Suprapubic skin (tissue), 4 donors: Measurements from ENCODE around the gene DMXL2. TPM values are rescaled to one million over a fixed set of nuclear protein-coding genes. Genes with fewer than 3 reads are reported as not detected.

ENCODE experiments used
- DNase-seq, 2 donors: peaks; one replicate each; pipeline ENCODE4 v3.0.0-alpha.2; 2019; ENCODE audit warnings: low spot score in 2 of 2
- H3K27ac ChIP-seq: fragments of 200-600 bp; sonication (generic); one replicate; pipeline ENCODE4 v1.5.1; 2019
- H3K27me3 ChIP-seq: fragments of 200-600 bp; sonication (generic); one replicate; pipeline ENCODE4 v1.5.1; 2019
- H3K36me3 ChIP-seq: fragments of 200-600 bp; sonication (generic); one replicate; pipeline ENCODE4 v1.5.1; 2019
- H3K4me1 ChIP-seq: fragments of 200-600 bp; sonication (generic); one replicate; pipeline ENCODE4 v1.5.1; 2019
- H3K4me3 ChIP-seq: fragments of 200-600 bp; sonication (generic); one replicate; pipeline ENCODE4 v1.5.1; 2019; ENCODE audit warnings: mild to moderate bottlenecking
- H3K9me3 ChIP-seq: fragments of 200-600 bp; sonication (generic); one replicate; pipeline ENCODE4 v1.5.1; 2019
- CTCF ChIP-seq, 2 donors: fragments of 200-600 bp in 1 of 2; fragments of 450-650 bp in 1 of 2; sonication (generic) in 1 of 2; IDR thresholded peaks; one replicate each; pipeline ENCODE4 v1.5.1; 2016 to 2019; ENCODE audit warnings: antibody characterized with exemption in 2 of 2, mild to moderate bottlenecking in 1 of 2, moderate library complexity in 1 of 2
- EP300 ChIP-seq: sonication (generic); formaldehyde crosslinking; IDR thresholded peaks from one replicate; pipeline ENCODE4 v1.6.1; 2017; ENCODE audit warnings: antibody characterized with exemption
- POLR2A ChIP-seq, 2 donors: fragments of 450-650 bp; IDR thresholded peaks; one replicate each; pipeline ENCODE4 v1.6.1; 2017; ENCODE audit warnings: antibody characterized with exemption in 2 of 2, mild to moderate bottlenecking in 2 of 2, moderate library complexity in 2 of 2
- POLR2AphosphoS5 ChIP-seq, 3 donors: sonication (generic); formaldehyde crosslinking; IDR thresholded peaks; one replicate each; pipeline ENCODE4 v1.6.1; 2017; ENCODE audit warnings: antibody characterized with exemption in 3 of 3
- WGBS: methylation state at CpG from one replicate; pipeline ENCODE4 v1.1.5; 2018; 5-methylcytosine and 5-hydroxymethylcytosine counted together
- total RNA-seq, 4 donors: library from RNA; depleted of rRNA; stranded (reverse); fragments of >200 nt; gene quantifications; one replicate each; pipeline ENCODE4 v1.1.0, GENCODE V29; 2016

DMXL2 gene
- total RNA-seq, 4 donors from 2014 or later = 4.1 to 32.9 (median 8.3) TPM

GRCh38 chr15:51491941-51492340 is 130.6 kb downstream of the DMXL2 start:
- TF ChIP-seq EP300 (no peak), POLR2AphosphoS5 (IDR thresholded peaks at IDR 0.05) (no peak), CTCF (IDR thresholded peaks at IDR 0.05) (no peak), POLR2A (IDR thresholded peaks at IDR 0.05) (no peak)
- DNase-seq = no peak
- Histone ChIP-seq H3K36me3 (peaks cover 22% of the 10 kb centered on the region), H3K27ac (no peak overlapping the region), H3K9me3 (no peaks in the 10 kb centered on the region), H3K4me3 (no peak overlapping the region), H3K4me1 (no peaks in the 10 kb centered on the region), H3K27me3 (no peaks in the 10 kb centered on the region)
- 90% methylated on average over 5 of the region's 5 CpGs for WGBS

GRCh38 chr15:51484781-51485180 is 137.8 kb downstream of the DMXL2 start:
- Histone ChIP-seq H3K27me3 (no peaks in the 10 kb centered on the region), H3K27ac (no peak overlapping the region), H3K4me3 (no peak overlapping the region), H3K9me3 (peaks cover 6% of the 10 kb centered on the region), H3K4me1 (no peaks in the 10 kb centered on the region), H3K36me3 (peaks cover 36% of the 10 kb centered on the region)
- no peak for TF ChIP-seq POLR2A (IDR thresholded peaks at IDR 0.05)
- TF ChIP-seq CTCF (IDR thresholded peaks at IDR 0.05) = no peak
- TF ChIP-seq POLR2AphosphoS5 (IDR thresholded peaks at IDR 0.05) = no peak
- TF ChIP-seq EP300 = no peak
- WGBS = 88% methylated on average over 1 of the region's 1 CpG
- DNase-seq = no peak

GRCh38 chr15:51483985-51484384 is 138.6 kb downstream of the DMXL2 start:
- DNase-seq = no peak
- H3K36me3 ChIP-seq = peaks cover 34% of the 10 kb centered on the region
- WGBS = 100% methylated on average over 1 of the region's 3 CpGs
- H3K4me3 ChIP-seq = no peak overlapping the region
- H3K4me1 ChIP-seq = no peaks in the 10 kb centered on the region
- no peak overlapping the region for H3K27ac ChIP-seq
- H3K9me3 ChIP-seq = peaks cover 6% of the 10 kb centered on the region
- no peaks in the 10 kb centered on the region for H3K27me3 ChIP-seq
- TF ChIP-seq EP300 (no peak), POLR2AphosphoS5 (IDR thresholded peaks at IDR 0.05) (no peak), CTCF (IDR thresholded peaks at IDR 0.05) (no peak), POLR2A (IDR thresholded peaks at IDR 0.05) (no peak)

- no peaks in the 10 kb centered on the region for H3K4me1 ChIP-seq
- TF ChIP-seq CTCF (IDR thresholded peaks at IDR 0.05) (no peak), EP300 (no peak), POLR2AphosphoS5 (IDR thresholded peaks at IDR 0.05) (no peak), POLR2A (IDR thresholded peaks at IDR 0.05) (no peak)
- H3K27ac ChIP-seq = no peak overlapping the region
- H3K27me3 ChIP-seq = no peaks in the 10 kb centered on the region
- H3K36me3 ChIP-seq = peaks cover 29% of the 10 kb centered on the region
- 94% methylated on average over 3 of the region's 8 CpGs for WGBS
- H3K9me3 ChIP-seq = peaks cover 6% of the 10 kb centered on the region
- H3K4me3 ChIP-seq = no peak overlapping the region
- DNase-seq = no peak
These were observed 139.1 kb downstream of the DMXL2 start for GRCh38 chr15:51483520-51483919.

GRCh38 chr15:51475736-51476135 is 146.8 kb downstream of the DMXL2 start:
- no peak overlapping the region for H3K4me3 ChIP-seq
- no peaks in the 10 kb centered on the region for H3K36me3 ChIP-seq
- H3K9me3 ChIP-seq = no peaks in the 10 kb centered on the region
- H3K4me1 ChIP-seq = no peaks in the 10 kb centered on the region
- H3K27ac ChIP-seq = no peak overlapping the region
- TF ChIP-seq POLR2AphosphoS5 (IDR thresholded peaks at IDR 0.05) = no peak
- TF ChIP-seq POLR2A (IDR thresholded peaks at IDR 0.05) = no peak
- TF ChIP-seq CTCF (IDR thresholded peaks at IDR 0.05) = no peak
- TF ChIP-seq EP300 = no peak
- DNase-seq = no peak
- no peaks in the 10 kb centered on the region for H3K27me3 ChIP-seq
